ENCODE data around the gene L1CAM.

DNA sequence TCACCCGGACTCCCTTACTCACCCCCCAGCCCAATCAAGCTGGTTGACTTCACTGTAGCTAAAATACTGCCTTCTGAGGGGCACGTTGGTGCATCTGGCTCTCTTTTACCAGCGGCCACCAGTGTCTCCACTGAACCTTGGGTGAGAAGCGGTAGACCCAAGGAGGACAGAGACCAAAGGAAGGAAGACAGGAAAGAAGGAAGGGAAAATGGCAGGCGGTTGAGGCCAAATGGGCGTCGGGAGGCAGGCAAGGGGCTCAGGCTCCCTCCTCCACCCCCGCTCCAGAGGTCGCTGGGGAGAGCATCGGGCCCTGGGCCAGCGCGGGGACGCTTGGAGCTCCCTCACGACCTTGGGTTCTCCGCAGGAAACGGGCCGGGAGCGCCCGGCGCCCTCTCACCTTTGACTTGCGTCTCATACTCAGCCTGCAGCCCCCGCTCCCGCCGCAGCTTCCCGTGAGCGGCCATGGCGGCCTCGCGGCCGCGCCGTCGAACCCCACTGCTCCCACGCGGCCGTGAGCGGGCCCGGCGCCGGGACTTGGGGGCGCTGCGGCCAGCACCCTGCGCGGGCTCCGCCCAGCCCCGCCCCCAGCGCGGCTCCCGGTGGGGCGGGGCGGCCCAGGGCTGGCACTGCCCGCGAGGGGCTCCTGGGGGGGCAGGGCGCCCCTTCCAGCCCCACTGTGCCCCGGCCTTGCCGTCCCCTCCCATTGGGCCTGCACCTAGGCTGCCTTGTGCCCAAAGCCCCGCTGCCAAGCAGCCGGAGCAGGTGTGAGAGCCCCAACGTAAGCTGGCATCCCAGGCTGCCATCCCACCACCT, 40.0 kb upstream of the L1CAM start, which contains the start of gene ARHGAP4:
- no peak for TF ChIP-seq ZNF224 (CRISPR knock-in tag; IDR thresholded peaks at IDR 0.05)
- no peak for TF ChIP-seq MXI1 (IDR thresholded peaks at IDR 0.05; ENCODE audit: low read depth, low read length)
- TF ChIP-seq ZNF232 (CRISPR knock-in tag; IDR thresholded peaks at IDR 0.05): no peak
- no peak for TF ChIP-seq CAMTA2 (CRISPR knock-in tag; conservative IDR thresholded peaks at IDR 0.05)
- peak; percentile 86; the same call in 1 of the 2 replicates for TF ChIP-seq XRCC5 (IDR thresholded peaks at IDR 0.05; ENCODE audit: low read depth, low read length)
- no peak for TF ChIP-seq ZNF12 (CRISPR knock-in tag; IDR thresholded peaks at IDR 0.05)
- TF ChIP-seq CEBPG (CRISPR knock-in tag; IDR thresholded peaks at IDR 0.05): no peak
- no peak for TF ChIP-seq CEBPG (tag; conservative IDR thresholded peaks at IDR 0.05 in 1 of 2, IDR thresholded peaks at IDR 0.05 in 1 of 2)
- peak; percentile 99 for TF ChIP-seq POLR2A (conservative IDR thresholded peaks at IDR 0.05)
- peak; percentile 57; the same call in 1 of the 2 replicates for TF ChIP-seq CHD2 (IDR thresholded peaks at IDR 0.05; ENCODE audit: low read depth, low read length)
- TF ChIP-seq, protein P1, sequence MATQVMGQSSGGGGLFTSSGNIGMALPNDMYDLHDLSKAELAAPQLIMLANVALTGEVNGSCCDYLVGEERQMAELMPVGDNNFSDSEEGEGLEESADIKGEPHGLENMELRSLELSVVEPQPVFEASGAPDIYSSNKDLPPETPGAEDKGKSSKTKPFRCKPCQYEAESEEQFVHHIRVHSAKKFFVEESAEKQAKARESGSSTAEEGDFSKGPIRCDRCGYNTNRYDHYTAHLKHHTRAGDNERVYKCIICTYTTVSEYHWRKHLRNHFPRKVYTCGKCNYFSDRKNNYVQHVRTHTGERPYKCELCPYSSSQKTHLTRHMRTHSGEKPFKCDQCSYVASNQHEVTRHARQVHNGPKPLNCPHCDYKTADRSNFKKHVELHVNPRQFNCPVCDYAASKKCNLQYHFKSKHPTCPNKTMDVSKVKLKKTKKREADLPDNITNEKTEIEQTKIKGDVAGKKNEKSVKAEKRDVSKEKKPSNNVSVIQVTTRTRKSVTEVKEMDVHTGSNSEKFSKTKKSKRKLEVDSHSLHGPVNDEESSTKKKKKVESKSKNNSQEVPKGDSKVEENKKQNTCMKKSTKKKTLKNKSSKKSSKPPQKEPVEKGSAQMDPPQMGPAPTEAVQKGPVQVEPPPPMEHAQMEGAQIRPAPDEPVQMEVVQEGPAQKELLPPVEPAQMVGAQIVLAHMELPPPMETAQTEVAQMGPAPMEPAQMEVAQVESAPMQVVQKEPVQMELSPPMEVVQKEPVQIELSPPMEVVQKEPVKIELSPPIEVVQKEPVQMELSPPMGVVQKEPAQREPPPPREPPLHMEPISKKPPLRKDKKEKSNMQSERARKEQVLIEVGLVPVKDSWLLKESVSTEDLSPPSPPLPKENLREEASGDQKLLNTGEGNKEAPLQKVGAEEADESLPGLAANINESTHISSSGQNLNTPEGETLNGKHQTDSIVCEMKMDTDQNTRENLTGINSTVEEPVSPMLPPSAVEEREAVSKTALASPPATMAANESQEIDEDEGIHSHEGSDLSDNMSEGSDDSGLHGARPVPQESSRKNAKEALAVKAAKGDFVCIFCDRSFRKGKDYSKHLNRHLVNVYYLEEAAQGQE (IDR thresholded peaks at IDR 0.05; ENCODE audit: borderline replicate concordance): no peak
- TF ChIP-seq, protein P1 (CRISPR knock-in tag; IDR thresholded peaks at IDR 0.05; ENCODE audit: low read depth): 0 out of 2 replicates have a peak, but pooled peaks have one; percentile 64
- no peak for TF ChIP-seq ZNF3 (CRISPR knock-in tag; IDR thresholded peaks at IDR 0.05)

Data from K562 (cell line).